ENCODE data around the gene BBX. TPM values are rescaled to one million over a fixed set of nuclear protein-coding genes. Genes with fewer than 3 reads are reported as not detected.

Gene BBX
- 11.1 TPM for polyA plus RNA-seq (2012; ENCODE audit: low read depth, missing spikeins)

DNA sequence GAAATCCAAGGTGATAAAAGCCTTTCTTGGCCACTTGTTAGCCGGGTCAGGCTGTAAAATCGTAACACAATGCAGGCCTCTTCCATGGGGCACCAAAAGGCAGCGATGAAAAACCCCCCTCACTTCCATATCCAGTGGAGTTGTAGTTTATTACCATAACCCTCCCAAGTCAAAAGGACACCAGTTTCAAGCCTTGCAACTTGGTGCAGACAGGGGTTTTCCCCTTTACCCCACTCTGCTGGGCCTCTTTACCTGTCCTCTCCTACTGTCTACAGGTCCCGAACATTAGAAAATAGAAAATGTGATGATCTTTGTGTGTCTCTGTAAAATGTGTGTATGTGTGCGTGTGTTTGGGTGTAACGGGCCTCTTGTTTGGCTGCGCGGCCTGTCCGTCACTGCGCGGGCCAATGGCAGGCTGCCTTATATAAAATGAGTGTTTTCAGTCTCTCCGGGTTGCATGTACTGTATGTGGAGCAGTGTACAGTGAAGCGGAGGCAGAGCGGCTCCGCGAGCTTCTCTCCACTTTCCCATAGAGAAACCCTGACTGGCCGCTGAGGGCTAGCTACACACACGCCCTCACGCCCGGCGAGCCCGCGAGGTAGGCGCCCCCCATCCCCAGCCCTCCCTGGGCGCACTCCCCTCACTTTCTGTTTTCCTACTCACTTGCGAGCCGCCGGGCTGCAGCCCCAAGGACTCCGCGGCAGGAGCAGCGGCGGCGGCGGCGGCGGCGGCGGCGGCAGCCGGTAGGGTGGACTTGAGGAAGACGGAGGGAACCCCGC lies at the start of gene BBX:
Gene BBX (plus strand): TSS at position 453 of the 779 bp plus-strand sequence. CDS start 187,499 bp downstream, outside the sequence.
- FAIRE-seq (peak; percentile 91), DNase-seq (ENCODE audit: insufficient read length, low spot score) (peak; percentile 32)
- TF ChIP-seq POU2F2 (IDR thresholded peaks at IDR 0.05; ENCODE audit: low read depth, low read length), result peak; percentile 58; the same call in 1 of the 2 replicates
- TF ChIP-seq SPI1 (IDR thresholded peaks at IDR 0.05; ENCODE audit: low read depth, low read length), result no peak

DNA sequence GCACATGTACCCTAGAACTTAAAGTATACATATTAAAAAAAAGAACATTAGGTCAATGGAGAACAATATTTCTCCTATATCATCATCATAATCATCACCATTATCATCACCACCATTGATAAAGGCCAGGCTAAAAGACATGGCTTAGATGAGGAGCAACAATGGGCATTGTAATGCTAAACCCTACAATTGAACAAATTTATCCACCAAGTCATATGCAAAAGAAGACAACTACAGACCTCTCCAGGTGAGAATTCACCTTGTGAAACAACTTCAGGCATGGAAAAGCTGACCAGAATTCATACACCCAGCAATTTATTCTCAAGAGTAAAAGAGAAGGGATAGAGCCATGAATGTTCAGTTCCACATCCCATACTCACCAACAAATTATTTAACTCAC lies 46.3 kb upstream of the BBX start:
- no peak for FAIRE-seq
- DNase-seq (ENCODE audit: insufficient read length, low spot score), result no peak
- no peak for TF ChIP-seq SPI1 (IDR thresholded peaks at IDR 0.05; ENCODE audit: low read depth, low read length)
- TF ChIP-seq POU2F2 (IDR thresholded peaks at IDR 0.05; ENCODE audit: low read depth, low read length), result no peak
- no peak for TF ChIP-seq TAF1 (IDR thresholded peaks at IDR 0.05; ENCODE audit: low read depth, low read length)
- no peak for TF ChIP-seq POLR2AphosphoS5 (IDR thresholded peaks at IDR 0.05; ENCODE audit: low read depth, low read length)
- no peak for TF ChIP-seq POLR2A (IDR thresholded peaks at IDR 0.05; ENCODE audit: low read depth, low read length)
- no peak for TF ChIP-seq PAX5 (IDR thresholded peaks at IDR 0.05; ENCODE audit: insufficient read depth, low read length, severe bottlenecking)

DNA sequence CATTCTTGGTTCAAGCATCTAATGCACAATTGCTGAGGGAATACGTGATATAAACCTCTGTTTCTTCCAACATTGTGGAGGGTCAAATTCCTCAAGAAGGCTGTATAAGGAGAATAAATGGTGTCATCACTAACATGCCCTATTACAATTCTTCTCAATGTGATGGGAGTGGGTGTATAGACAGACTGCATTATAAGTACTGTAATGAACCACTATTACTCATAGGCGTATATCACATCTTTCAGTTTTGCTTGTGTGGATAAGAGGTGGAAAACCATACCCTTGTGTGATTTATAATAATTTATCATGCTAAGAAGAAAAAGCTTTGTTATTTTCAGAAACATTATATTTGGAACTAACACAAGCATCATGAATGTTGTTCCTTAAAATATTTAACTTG lies 35.3 kb upstream of the BBX start:
- TF ChIP-seq SPI1 (IDR thresholded peaks at IDR 0.05; ENCODE audit: low read depth, low read length) (no peak), PAX5 (IDR thresholded peaks at IDR 0.05; ENCODE audit: insufficient read depth, low read length, severe bottlenecking) (no peak), POLR2A (IDR thresholded peaks at IDR 0.05; ENCODE audit: low read depth, low read length) (no peak), POLR2AphosphoS5 (IDR thresholded peaks at IDR 0.05; ENCODE audit: low read depth, low read length) (no peak), TAF1 (IDR thresholded peaks at IDR 0.05; ENCODE audit: low read depth, low read length) (no peak)
- DNase-seq (ENCODE audit: insufficient read length, low spot score), result no peak
- FAIRE-seq, result no peak

DNA sequence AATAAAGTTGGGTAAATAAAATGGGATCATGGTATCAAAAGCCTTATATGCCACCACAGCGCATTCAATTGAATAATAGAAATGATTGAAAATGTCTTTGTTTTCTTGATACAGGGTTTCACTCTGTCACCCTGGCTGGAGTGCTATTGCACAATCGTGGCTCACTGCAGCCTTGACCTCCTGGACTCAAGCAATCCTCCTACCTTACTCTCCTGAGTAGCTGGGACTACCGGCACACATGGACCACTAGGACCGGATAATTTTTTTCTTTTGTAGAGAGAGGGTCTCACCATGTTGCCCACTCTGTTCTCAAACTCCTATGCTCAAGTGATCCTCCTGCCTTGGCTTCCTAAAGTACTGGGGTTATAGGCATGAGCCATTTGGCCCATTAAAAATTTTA lies 33.8 kb upstream of the BBX start:
- FAIRE-seq (no peak), DNase-seq (ENCODE audit: insufficient read length, low spot score) (no peak)
- TF ChIP-seq SPI1 (IDR thresholded peaks at IDR 0.05; ENCODE audit: low read depth, low read length) (no peak), POU2F2 (IDR thresholded peaks at IDR 0.05; ENCODE audit: low read depth, low read length) (no peak), POLR2AphosphoS5 (IDR thresholded peaks at IDR 0.05; ENCODE audit: low read depth, low read length) (no peak), TAF1 (IDR thresholded peaks at IDR 0.05; ENCODE audit: low read depth, low read length) (no peak)

DNA sequence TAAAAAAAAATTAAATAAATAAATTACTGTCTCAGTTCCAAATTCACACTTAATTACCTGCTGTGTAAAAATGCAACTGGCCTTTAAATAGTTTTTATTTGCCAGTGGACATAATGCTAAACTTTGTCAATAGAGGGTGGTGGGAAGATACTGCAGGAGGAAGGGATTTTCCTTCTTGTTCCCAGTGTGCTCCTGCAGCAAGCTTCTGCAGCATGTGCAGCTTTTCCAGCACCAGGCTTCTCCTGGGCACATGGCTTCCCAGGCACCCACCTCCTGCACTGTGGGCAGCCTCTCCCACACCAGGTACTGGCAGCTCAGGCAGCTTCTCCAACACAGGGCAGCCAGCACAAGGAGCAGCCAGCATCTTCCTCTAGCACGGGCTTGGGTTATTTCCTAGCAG lies 29.6 kb upstream of the BBX start:
- DNase-seq (ENCODE audit: insufficient read length, low spot score), result no peak
- FAIRE-seq, result no peak
- TF ChIP-seq POLR2AphosphoS5 (IDR thresholded peaks at IDR 0.05; ENCODE audit: low read depth, low read length) (no peak), SPI1 (IDR thresholded peaks at IDR 0.05; ENCODE audit: low read depth, low read length) (no peak), TAF1 (IDR thresholded peaks at IDR 0.05; ENCODE audit: low read depth, low read length) (no peak), POU2F2 (IDR thresholded peaks at IDR 0.05; ENCODE audit: low read depth, low read length) (no peak), POLR2A (IDR thresholded peaks at IDR 0.05; ENCODE audit: low read depth, low read length) (no peak), PAX5 (IDR thresholded peaks at IDR 0.05; ENCODE audit: insufficient read depth, low read length, severe bottlenecking) (no peak)

DNA sequence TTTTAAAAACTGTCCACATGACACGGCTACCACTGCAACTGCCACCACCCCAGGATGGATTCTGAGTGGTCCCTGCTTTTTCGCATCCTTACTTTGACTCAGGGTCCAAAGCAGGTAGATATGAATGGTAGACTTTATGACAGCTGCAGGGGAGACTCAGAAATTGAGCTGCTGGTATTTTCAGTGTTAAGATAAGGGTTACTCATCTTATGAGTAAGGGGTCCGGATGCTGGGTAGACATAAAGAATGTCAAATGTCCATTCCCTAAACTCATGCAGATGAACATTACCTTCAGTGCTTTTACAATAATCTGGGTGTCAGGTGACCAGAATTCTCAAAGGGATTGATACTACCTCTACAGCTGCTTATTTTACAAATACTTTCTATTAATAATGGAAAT lies 25.9 kb upstream of the BBX start:
- DNase-seq (ENCODE audit: insufficient read length, low spot score), result no peak
- FAIRE-seq, result no peak
- TF ChIP-seq PAX5 (IDR thresholded peaks at IDR 0.05; ENCODE audit: insufficient read depth, low read length, severe bottlenecking), result no peak
- TF ChIP-seq POLR2AphosphoS5 (IDR thresholded peaks at IDR 0.05; ENCODE audit: low read depth, low read length), result no peak
- no peak for TF ChIP-seq SPI1 (IDR thresholded peaks at IDR 0.05; ENCODE audit: low read depth, low read length)
- no peak for TF ChIP-seq POU2F2 (IDR thresholded peaks at IDR 0.05; ENCODE audit: low read depth, low read length)
- TF ChIP-seq TAF1 (IDR thresholded peaks at IDR 0.05; ENCODE audit: low read depth, low read length), result no peak
- TF ChIP-seq POLR2A (IDR thresholded peaks at IDR 0.05; ENCODE audit: low read depth, low read length), result no peak

DNA sequence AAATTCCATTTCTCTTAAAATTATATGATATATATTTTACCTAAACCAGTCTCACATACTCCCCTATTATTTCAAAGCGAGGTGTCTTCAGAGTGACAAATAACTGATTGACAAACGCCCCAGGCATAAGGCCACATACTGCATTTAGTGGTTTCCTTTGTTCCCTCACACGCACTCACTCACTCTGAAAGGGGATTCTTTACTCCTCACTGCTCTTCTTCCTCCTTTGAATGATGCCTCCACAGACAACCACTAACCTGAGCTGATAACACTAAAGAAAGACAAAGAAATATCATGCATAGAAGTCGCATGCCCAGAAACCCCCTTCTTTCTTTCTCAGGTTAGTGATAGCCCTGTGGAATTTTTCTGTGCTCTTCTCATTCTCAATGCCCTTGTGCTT lies 24.1 kb upstream of the BBX start:
- no peak for TF ChIP-seq POLR2AphosphoS5 (IDR thresholded peaks at IDR 0.05; ENCODE audit: low read depth, low read length)
- no peak for TF ChIP-seq TAF1 (IDR thresholded peaks at IDR 0.05; ENCODE audit: low read depth, low read length)
- TF ChIP-seq SPI1 (IDR thresholded peaks at IDR 0.05; ENCODE audit: low read depth, low read length), result no peak
- TF ChIP-seq PAX5 (IDR thresholded peaks at IDR 0.05; ENCODE audit: insufficient read depth, low read length, severe bottlenecking), result no peak
- TF ChIP-seq POU2F2 (IDR thresholded peaks at IDR 0.05; ENCODE audit: low read depth, low read length), result no peak
- no peak for TF ChIP-seq POLR2A (IDR thresholded peaks at IDR 0.05; ENCODE audit: low read depth, low read length)

DNA sequence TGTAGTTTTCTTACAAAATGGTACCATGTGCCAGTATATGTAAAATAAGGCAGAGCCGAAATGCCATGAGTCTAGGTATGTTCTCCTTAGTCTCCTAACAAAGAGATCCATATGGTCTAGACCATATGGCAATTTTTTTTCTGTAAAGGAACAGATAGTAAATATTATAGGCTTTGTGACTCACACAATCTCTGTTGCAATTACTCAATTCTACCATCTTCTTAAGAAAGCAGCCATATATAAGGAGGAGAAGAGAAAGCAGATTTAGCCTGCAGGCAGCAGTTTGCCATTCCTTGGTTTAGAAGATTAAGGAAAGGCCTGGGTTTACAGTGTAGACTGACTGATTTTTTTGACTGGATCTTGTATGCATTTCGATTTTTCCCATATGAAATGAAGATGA lies 16.3 kb upstream of the BBX start:
- TF ChIP-seq TAF1 (IDR thresholded peaks at IDR 0.05; ENCODE audit: low read depth, low read length) (no peak), POU2F2 (IDR thresholded peaks at IDR 0.05; ENCODE audit: low read depth, low read length) (no peak), POLR2AphosphoS5 (IDR thresholded peaks at IDR 0.05; ENCODE audit: low read depth, low read length) (no peak), SPI1 (IDR thresholded peaks at IDR 0.05; ENCODE audit: low read depth, low read length) (no peak), POLR2A (IDR thresholded peaks at IDR 0.05; ENCODE audit: low read depth, low read length) (no peak), PAX5 (IDR thresholded peaks at IDR 0.05; ENCODE audit: insufficient read depth, low read length, severe bottlenecking) (no peak)
- DNase-seq (ENCODE audit: insufficient read length, low spot score) (no peak), FAIRE-seq (no peak)

More for the DNA sequence above, 24.1 kb upstream of the BBX start:
- DNase-seq (ENCODE audit: insufficient read length, low spot score) (no peak), FAIRE-seq (no peak)

DNA sequence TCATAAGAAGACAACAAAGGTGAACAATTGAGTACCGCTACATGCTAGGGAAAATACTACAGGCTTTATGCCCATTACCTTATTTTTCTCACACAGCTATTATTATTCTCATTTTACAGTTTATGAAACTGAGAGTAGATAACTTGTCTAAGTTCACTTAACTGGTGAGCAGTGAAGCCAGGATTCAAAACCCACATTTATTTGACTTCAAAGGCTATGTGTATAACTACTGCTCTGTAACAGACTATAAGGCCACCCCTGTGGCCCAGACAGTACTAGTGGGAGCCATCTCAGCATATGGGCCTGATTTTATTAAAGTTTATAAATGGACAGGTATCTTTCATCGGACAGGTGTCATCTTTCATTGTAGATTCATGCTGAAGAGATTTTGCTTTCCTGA lies 14.4 kb upstream of the BBX start:
- FAIRE-seq (no peak), DNase-seq (ENCODE audit: insufficient read length, low spot score) (no peak)
- TF ChIP-seq POLR2A (IDR thresholded peaks at IDR 0.05; ENCODE audit: low read depth, low read length) (no peak), POU2F2 (IDR thresholded peaks at IDR 0.05; ENCODE audit: low read depth, low read length) (no peak), TAF1 (IDR thresholded peaks at IDR 0.05; ENCODE audit: low read depth, low read length) (no peak), PAX5 (IDR thresholded peaks at IDR 0.05; ENCODE audit: insufficient read depth, low read length, severe bottlenecking) (no peak), POLR2AphosphoS5 (IDR thresholded peaks at IDR 0.05; ENCODE audit: low read depth, low read length) (no peak), SPI1 (IDR thresholded peaks at IDR 0.05; ENCODE audit: low read depth, low read length) (no peak)

DNA sequence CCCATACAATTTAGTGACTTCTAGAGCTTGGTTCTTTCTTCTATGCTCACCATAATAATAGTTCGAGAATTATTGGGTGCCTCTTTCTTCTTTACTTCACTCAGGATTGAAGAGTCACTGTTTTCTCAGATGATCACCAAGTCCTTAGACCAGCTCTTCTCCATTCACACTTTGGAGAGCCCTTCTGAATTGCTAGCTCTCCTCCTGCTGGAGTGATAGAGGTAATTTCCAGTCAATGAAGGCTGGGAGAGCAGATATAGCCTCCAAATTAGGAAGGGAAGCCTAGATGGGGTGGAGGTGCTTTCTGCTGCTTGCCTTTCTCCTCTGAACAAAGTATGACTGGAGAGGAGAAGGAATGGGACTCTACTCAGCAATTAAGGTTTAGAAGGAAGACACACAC lies 10.7 kb upstream of the BBX start:
- DNase-seq (ENCODE audit: insufficient read length, low spot score), result no peak
- no peak for FAIRE-seq
- no peak for TF ChIP-seq POLR2A (IDR thresholded peaks at IDR 0.05; ENCODE audit: low read depth, low read length)
- no peak for TF ChIP-seq TAF1 (IDR thresholded peaks at IDR 0.05; ENCODE audit: low read depth, low read length)
- no peak for TF ChIP-seq POU2F2 (IDR thresholded peaks at IDR 0.05; ENCODE audit: low read depth, low read length)
- no peak for TF ChIP-seq POLR2AphosphoS5 (IDR thresholded peaks at IDR 0.05; ENCODE audit: low read depth, low read length)
- TF ChIP-seq SPI1 (IDR thresholded peaks at IDR 0.05; ENCODE audit: low read depth, low read length), result no peak
- no peak for TF ChIP-seq PAX5 (IDR thresholded peaks at IDR 0.05; ENCODE audit: insufficient read depth, low read length, severe bottlenecking)
